HepG2 (cell line): Measurements from ENCODE around the gene CHST11. TPM values are rescaled to one million over a fixed set of nuclear protein-coding genes. Genes with fewer than 3 reads are reported as not detected.
A peak's percentile ranks its signal among the peaks of the same experiment; 100 is the strongest.

Experiments used
- GABPA ChIP-seq, 2 experiments: IDR thresholded peaks; 2 replicates each; pipeline ENCODE4 v1.6.1; 2011 to 2016; ENCODE audit warnings: low read depth in 2 of 2, low read length in 1 of 2, missing biosample characterization in 1 of 2, missing genetic modification characterization in 1 of 2
- JDP2 ChIP-seq: sonication (generic); formaldehyde crosslinking; IDR thresholded peaks from 2 replicates; pipeline ENCODE4 v1.8.1; 2022; ENCODE audit warnings: missing genetic modification reagents, borderline replicate concordance
- KDM5A ChIP-seq: fragments of 200-600 bp; sonication (generic); IDR thresholded peaks from 2 replicates; pipeline ENCODE4 v1.7.0; 2018; ENCODE audit warnings: antibody characterized with exemption, mild to moderate bottlenecking, low read length, borderline replicate concordance
- RAD21 ChIP-seq: fragments of 450-650 bp; formaldehyde crosslinking; IDR thresholded peaks from 2 replicates; pipeline ENCODE4 v1.5.0; 2020; ENCODE audit warnings: mild to moderate bottlenecking
- RXRB ChIP-seq: IDR thresholded peaks from 2 replicates; pipeline ENCODE4 v1.6.1; 2016; ENCODE audit warnings: borderline replicate concordance, missing genetic modification reagents, missing compliant biosample characterization
- STAG1 ChIP-seq: sonication (generic); formaldehyde crosslinking; IDR thresholded peaks from 2 replicates; pipeline ENCODE4 v1.4.0; 2020; ENCODE audit warnings: missing genetic modification reagents
- ZFP41 ChIP-seq: sonication (generic); formaldehyde crosslinking; IDR thresholded peaks from 2 replicates; pipeline ENCODE4 v1.4.0; 2020; ENCODE audit warnings: mild to moderate bottlenecking, missing genetic modification reagents, borderline replicate concordance
- ZNF282 ChIP-seq: fragments of 450-650 bp; IDR thresholded peaks from 2 replicates; pipeline ENCODE4 v1.6.1; 2018; ENCODE audit not compliant: partially characterized antibody
- ZNF292 ChIP-seq: sonication (generic); formaldehyde crosslinking; IDR thresholded peaks from 2 replicates; pipeline ENCODE4 v1.8.1; 2022; ENCODE audit warnings: mild to moderate bottlenecking, low read depth, missing genetic modification reagents, borderline replicate concordance
- ZNF350 ChIP-seq: sonication (generic); formaldehyde crosslinking; IDR thresholded peaks from 2 replicates; pipeline ENCODE4 v1.4.0; 2020; ENCODE audit warnings: mild to moderate bottlenecking, low read depth, missing genetic modification reagents, borderline replicate concordance
- ZNF75D ChIP-seq: sonication (generic); formaldehyde crosslinking; IDR thresholded peaks from 2 replicates; pipeline ENCODE4 v1.8.1; 2023; ENCODE audit warnings: missing genetic modification reagents, mild to moderate bottlenecking, borderline replicate concordance
- ZNF773 ChIP-seq: sonication (generic); formaldehyde crosslinking; IDR thresholded peaks from 2 replicates; pipeline ENCODE4 v1.4.0; 2020; ENCODE audit warnings: missing genetic modification reagents, borderline replicate concordance
- ZNF780A ChIP-seq: sonication (generic); formaldehyde crosslinking; IDR thresholded peaks from 2 replicates; pipeline ENCODE4 v1.8.0; 2022; ENCODE audit warnings: mild to moderate bottlenecking, missing genetic modification reagents, moderate library complexity
- ZNF781 ChIP-seq: sonication (generic); formaldehyde crosslinking; IDR thresholded peaks from 2 replicates; pipeline ENCODE4 v1.5.1; 2020; ENCODE audit warnings: borderline replicate concordance, mild to moderate bottlenecking, missing genetic modification reagents; ENCODE audit errors: not compliant biosample characterization
- polyA plus RNA-seq, 8 experiments: library from polyadenylated mRNA; depleted of rRNA in 3 of 8; stranded (reverse) in 7 of 8; unstranded in 1 of 8; fragments of >200 nt; fragmentation: Illumina TruSeq in 4 of 8; extraction: Trizol in 4 of 8; gene quantifications; 2 replicates each; pipeline versions ENCODE4 v1.2.1 to v1.2.3, GENCODE V29; 2011 to 2016; ENCODE audit warnings: low read depth in 4 of 8, missing spikeins in 1 of 8, mixed read lengths in 1 of 8; ENCODE audit not compliant: insufficient read depth in 1 of 8
- total RNA-seq, 5 experiments: library from RNA; depleted of rRNA; stranded (reverse); fragments of >200 nt; fragmentation: Illumina TruSeq; extraction: Trizol; gene quantifications; 2 replicates each; pipeline ENCODE4 v1.2.3, GENCODE V29; 2016; ENCODE audit warnings: low read depth in 1 of 5
- TF ChIP-seq, protein P1 (sequence below): sonication (generic); formaldehyde crosslinking; IDR thresholded peaks from 2 replicates; pipeline ENCODE4 v1.5.1; 2020; ENCODE audit warnings: mild to moderate bottlenecking, missing genetic modification reagents, moderate library complexity
- TF ChIP-seq, protein P2 (sequence below): sonication (generic); formaldehyde crosslinking; IDR thresholded peaks from 2 replicates; pipeline ENCODE4 v1.5.0; 2020; ENCODE audit warnings: mild to moderate bottlenecking, missing genetic modification reagents, moderate library complexity
- TF ChIP-seq, protein P3 (sequence below): sonication (generic); formaldehyde crosslinking; IDR thresholded peaks from 2 replicates; pipeline ENCODE4 v1.9.0; 2022; ENCODE audit warnings: low read depth, missing genetic modification reagents
- TF ChIP-seq, protein P4 (sequence below): sonication (generic); formaldehyde crosslinking; IDR thresholded peaks from 2 replicates; pipeline ENCODE4 v1.4.0; 2020; ENCODE audit warnings: missing genetic modification reagents

Gene CHST11
- total and polyA plus RNA-seq, 2 of the 13 experiments (the other 11 are each of a cell fraction or from before 2014, with no cell fraction given), result 0.15 TPM; not detected in 1

DNA sequence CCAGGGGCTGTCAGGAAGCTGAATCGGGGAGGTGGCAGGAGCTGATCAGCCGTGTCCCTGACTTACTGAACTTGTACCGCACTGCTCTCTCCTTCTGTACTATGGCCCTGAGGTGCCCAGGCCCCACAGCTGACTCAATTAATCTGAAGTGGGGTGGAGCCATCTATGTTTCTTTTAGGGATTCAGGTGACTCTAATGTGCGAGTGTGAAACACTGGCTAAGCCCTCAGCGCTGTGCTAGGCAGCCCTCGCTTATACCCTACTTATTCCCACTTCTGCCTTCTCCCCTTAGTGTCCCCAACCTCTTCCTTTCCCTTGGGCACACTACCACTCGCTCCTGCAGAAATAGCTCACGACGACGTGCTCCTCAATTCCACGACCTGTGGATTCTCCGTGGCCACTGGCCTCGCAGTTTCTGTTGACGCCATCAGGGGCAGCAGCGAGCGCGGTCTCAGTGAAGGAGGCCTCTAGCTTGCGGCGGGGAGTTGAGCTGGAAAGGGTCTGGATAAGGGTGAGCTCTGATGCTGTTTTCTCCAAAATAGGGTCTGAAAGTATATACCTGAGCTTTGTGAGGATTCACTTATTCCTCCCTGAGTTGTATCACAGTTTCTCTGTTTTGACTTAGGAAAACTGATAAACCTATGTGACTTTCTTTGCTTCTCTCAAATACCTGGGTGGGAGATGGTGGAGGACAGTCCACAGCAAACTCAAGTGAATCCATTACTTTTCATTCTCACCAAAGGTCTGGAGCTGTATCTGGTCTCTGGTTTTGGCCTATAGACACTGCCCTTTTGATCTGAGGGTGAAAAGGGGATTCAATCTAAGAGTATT is 333.8 kb downstream of the CHST11 start (continued):
- TF ChIP-seq, protein P1, sequence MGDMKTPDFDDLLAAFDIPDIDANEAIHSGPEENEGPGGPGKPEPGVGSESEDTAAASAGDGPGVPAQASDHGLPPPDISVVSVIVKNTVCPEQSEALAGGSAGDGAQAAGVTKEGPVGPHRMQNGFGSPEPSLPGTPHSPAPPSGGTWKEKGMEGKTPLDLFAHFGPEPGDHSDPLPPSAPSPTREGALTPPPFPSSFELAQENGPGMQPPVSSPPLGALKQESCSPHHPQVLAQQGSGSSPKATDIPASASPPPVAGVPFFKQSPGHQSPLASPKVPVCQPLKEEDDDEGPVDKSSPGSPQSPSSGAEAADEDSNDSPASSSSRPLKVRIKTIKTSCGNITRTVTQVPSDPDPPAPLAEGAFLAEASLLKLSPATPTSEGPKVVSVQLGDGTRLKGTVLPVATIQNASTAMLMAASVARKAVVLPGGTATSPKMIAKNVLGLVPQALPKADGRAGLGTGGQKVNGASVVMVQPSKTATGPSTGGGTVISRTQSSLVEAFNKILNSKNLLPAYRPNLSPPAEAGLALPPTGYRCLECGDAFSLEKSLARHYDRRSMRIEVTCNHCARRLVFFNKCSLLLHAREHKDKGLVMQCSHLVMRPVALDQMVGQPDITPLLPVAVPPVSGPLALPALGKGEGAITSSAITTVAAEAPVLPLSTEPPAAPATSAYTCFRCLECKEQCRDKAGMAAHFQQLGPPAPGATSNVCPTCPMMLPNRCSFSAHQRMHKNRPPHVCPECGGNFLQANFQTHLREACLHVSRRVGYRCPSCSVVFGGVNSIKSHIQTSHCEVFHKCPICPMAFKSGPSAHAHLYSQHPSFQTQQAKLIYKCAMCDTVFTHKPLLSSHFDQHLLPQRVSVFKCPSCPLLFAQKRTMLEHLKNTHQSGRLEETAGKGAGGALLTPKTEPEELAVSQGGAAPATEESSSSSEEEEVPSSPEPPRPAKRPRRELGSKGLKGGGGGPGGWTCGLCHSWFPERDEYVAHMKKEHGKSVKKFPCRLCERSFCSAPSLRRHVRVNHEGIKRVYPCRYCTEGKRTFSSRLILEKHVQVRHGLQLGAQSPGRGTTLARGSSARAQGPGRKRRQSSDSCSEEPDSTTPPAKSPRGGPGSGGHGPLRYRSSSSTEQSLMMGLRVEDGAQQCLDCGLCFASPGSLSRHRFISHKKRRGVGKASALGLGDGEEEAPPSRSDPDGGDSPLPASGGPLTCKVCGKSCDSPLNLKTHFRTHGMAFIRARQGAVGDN (CRISPR knock-in tag), result 0 out of 2 replicates have a peak, but pooled peaks have one; percentile 20
- TF ChIP-seq KDM5A (no peak), STAG1 (peak; percentile 57), GABPA (IDR thresholded peaks at IDR 0.05; ENCODE audit: low read depth, low read length) (no peak), GABPA (CRISPR knock-in tag; IDR thresholded peaks at IDR 0.05; ENCODE audit: low read depth) (no peak), JDP2 (CRISPR knock-in tag) (no peak), ZNF773 (CRISPR knock-in tag) (no peak), RAD21 (CRISPR knock-in tag) (no peak), ZNF350 (CRISPR knock-in tag) (no peak), ZNF75D (CRISPR knock-in tag) (no peak), ZNF780A (CRISPR knock-in tag) (no peak), ZNF781 (CRISPR knock-in tag) (no peak), ZNF292 (no peak), ZFP41 (CRISPR knock-in tag) (no peak), RXRB (CRISPR knock-in tag) (no peak), ZNF282 (no peak)
- TF ChIP-seq, protein P2, sequence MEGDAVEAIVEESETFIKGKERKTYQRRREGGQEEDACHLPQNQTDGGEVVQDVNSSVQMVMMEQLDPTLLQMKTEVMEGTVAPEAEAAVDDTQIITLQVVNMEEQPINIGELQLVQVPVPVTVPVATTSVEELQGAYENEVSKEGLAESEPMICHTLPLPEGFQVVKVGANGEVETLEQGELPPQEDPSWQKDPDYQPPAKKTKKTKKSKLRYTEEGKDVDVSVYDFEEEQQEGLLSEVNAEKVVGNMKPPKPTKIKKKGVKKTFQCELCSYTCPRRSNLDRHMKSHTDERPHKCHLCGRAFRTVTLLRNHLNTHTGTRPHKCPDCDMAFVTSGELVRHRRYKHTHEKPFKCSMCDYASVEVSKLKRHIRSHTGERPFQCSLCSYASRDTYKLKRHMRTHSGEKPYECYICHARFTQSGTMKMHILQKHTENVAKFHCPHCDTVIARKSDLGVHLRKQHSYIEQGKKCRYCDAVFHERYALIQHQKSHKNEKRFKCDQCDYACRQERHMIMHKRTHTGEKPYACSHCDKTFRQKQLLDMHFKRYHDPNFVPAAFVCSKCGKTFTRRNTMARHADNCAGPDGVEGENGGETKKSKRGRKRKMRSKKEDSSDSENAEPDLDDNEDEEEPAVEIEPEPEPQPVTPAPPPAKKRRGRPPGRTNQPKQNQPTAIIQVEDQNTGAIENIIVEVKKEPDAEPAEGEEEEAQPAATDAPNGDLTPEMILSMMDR (CRISPR knock-in tag), result peak; percentile 80
- TF ChIP-seq, protein P3, sequence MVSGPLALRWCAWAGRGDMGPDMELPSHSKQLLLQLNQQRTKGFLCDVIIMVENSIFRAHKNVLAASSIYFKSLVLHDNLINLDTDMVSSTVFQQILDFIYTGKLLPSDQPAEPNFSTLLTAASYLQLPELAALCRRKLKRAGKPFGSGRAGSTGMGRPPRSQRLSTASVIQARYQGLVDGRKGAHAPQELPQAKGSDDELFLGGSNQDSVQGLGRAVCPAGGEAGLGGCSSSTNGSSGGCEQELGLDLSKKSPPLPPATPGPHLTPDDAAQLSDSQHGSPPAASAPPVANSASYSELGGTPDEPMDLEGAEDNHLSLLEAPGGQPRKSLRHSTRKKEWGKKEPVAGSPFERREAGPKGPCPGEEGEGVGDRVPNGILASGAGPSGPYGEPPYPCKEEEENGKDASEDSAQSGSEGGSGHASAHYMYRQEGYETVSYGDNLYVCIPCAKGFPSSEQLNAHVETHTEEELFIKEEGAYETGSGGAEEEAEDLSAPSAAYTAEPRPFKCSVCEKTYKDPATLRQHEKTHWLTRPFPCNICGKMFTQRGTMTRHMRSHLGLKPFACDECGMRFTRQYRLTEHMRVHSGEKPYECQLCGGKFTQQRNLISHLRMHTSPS (CRISPR knock-in tag), result no peak
- TF ChIP-seq, protein P4, sequence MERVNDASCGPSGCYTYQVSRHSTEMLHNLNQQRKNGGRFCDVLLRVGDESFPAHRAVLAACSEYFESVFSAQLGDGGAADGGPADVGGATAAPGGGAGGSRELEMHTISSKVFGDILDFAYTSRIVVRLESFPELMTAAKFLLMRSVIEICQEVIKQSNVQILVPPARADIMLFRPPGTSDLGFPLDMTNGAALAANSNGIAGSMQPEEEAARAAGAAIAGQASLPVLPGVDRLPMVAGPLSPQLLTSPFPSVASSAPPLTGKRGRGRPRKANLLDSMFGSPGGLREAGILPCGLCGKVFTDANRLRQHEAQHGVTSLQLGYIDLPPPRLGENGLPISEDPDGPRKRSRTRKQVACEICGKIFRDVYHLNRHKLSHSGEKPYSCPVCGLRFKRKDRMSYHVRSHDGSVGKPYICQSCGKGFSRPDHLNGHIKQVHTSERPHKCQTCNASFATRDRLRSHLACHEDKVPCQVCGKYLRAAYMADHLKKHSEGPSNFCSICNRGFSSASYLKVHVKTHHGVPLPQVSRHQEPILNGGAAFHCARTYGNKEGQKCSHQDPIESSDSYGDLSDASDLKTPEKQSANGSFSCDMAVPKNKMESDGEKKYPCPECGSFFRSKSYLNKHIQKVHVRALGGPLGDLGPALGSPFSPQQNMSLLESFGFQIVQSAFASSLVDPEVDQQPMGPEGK (CRISPR knock-in tag), result no peak
